CD4-positive, alpha-beta T cell treated with Interleukin-12 subunit alpha and Interleukin-12 subunit beta, for 1 hour (primary cell): ENCODE results near the gene ADGRG1.

Source experiments
- DNase-seq: peaks from one replicate; pipeline ENCODE4 v3.0.0-alpha.2; 2020

ADGRG1 gene

DNA sequence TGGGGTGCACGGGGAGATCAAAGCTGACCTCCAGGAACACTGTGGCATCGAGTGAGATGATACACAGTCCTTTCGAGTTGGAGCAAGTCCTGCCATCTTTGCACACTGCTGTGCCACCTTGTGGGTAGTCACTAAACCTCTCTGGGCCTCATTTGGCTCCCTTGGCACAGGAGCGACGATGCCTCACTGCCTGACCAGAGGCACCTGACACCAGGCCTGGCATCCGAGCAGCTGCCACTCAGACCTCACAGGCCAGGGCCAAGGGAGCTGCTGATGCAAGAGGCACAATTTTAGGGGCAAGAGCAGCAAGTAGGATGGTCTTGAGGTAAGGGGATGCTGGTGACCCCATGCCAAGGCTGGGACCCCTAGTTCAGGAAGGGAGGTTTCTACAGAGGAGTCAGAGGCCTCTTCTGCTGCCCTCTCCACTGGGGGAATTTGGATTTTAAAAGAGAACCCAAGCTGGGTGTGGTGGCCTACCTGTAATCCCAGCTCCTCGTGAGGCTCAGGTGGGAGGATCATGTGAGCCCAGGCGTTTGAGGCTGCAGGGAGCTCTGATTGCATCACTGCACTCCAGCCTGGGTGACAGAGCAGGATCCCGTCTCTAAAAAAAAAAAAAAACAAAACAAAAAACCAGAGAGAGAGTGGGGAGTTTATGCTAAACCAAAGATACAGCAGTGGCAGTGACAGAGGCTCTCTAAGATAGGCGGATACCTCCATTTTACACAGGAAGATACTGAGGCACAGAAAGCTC lies 6.7 kb upstream of the ADGRG1 start:
- DNase-seq, result peak; percentile 13

DNA sequence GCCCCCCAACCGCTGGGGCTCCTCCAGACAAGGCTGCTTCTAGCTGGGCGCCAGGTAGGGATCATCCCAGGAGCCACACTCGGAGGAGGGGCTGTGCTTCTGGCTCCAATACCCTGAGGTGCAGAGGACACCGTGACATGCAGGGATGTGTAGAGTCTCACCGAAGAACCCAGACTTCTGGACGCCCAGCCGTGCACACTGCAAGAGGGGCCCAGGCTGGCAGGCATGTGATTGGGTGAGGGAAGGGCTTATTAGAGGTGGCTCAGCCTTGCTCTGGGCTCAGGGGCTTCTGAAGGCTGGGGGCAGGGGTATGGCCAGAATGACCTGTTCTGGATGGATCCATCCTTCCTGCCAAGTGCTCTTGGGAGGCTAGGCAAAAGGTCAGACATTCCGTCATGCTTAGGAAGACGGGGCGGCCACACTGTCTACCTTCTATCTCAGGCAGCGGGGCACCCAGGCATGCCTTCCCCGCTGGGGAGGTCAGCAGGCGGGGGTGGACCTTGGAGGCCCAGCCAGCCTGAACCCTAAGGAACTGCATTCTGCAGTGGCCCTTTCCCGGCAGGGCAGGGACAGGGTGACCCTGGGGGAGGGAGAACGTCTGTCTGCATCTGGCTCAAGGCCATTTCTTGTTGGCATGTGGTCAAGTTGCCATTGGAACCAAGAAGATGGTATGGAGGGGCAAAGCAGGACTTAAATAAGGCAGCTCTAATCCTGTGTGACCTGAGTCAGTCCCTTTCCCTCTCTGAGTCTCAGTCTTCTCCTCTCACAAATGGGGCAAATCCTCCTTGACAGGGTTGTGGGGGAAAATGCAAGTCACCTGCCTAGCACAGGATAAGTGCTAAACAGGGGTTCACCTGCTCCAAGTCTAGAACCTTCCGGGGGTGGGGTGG lies 5.8 kb upstream of the ADGRG1 start:
- no peak for DNase-seq

DNA sequence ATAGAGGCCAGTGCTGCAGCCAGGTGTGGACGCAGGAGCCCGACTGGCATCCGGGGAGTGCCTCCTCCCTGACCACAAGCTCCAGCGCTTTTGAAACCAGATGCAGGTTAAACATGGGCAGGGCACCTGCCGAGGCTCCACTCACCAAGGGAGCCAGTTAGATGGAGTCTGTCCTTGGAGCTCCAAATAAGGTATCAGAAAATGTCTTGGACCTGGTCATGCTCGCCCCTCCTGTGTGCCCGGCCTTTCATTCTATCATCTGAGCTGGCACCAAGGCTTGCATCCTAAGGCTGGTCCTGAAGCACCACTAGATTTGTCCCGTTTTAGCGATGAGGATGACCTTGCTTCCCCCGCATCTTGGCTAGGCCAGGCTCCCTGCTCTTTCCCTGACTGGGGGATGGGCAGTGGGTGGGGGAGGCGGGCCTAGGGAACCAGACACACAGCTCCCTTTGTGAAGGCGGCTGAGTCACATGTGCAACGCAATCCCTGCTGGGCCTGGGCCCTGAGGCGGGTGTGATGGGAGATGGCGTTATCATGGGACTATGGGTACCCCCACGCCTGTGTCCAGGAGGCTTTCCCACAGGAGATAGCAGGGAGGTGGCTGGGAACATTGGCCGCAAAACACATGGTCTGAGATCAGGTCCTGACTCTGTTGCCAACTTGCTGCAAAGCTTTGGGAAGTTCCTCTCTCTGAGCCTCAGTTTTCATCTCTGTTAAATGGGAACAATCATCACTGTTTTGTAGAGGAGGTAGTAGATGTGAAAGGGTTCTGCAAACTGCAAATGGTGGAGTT lies 5.0 kb upstream of the ADGRG1 start:
- no peak for DNase-seq

DNA sequence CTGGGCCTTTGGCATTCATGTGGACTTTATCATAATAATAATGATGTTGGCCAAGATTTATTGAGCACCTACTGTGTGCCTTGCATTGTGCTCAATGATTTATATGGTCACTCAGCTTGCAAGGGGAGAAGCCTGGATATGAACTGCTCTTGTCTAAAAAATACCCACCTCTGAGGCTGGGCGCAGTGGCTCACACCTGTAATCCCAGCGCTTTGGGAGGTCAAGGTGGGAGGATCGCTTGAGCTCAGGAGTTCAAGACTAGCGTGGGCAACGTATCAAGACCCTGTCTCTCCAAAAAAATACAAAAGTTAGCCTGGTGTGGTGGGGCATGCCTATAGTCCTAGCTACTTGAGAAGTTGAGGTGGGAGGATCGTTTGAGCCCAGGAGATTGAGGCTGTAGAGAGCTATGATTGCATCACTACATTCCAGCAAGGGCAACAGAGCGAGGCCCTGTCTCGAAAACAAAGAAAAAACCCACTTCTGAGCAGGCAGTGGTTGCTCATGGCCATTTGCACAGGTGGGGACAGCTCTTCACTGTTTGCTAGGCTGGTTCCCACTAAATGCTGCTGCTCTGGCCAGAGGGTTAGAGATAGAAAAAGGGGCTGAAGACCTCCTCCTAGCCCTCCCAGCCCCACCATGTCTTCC lies 4.3 kb upstream of the ADGRG1 start:
- DNase-seq, result no peak

DNA sequence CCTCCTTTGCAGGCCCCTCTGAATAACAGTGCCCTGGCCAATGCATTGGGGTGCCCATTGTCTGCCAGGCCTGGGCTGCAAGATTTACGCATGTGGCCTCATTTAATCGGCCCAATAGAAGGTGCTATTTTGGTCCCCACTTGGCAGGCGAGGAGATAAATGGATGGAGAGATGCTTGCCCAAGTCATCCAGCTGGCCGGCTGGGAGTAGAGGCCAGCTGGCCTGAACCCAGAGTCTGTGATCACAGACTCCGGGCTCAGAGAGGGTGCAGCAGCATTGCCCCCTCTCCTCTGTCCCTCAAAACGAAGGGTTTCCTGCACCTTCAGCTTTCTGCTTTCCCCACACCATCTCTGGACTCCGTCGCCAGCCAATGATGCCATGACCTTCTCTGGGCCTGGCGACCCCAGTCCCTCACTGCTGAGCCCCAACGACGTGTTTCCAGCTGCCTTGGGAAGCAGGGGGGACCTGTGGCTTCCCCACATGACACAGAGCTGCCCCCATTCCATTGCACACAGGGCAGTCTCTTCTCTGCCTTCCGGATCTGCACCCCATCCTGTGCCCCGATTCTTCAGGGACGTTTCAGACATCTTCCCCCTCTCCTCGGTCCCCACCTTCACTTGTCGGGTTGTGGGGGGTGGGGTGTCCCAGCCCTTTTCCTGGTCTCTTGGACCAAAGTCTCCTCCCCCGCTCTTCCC lies 3.5 kb upstream of the ADGRG1 start:
- DNase-seq, result no peak

DNA sequence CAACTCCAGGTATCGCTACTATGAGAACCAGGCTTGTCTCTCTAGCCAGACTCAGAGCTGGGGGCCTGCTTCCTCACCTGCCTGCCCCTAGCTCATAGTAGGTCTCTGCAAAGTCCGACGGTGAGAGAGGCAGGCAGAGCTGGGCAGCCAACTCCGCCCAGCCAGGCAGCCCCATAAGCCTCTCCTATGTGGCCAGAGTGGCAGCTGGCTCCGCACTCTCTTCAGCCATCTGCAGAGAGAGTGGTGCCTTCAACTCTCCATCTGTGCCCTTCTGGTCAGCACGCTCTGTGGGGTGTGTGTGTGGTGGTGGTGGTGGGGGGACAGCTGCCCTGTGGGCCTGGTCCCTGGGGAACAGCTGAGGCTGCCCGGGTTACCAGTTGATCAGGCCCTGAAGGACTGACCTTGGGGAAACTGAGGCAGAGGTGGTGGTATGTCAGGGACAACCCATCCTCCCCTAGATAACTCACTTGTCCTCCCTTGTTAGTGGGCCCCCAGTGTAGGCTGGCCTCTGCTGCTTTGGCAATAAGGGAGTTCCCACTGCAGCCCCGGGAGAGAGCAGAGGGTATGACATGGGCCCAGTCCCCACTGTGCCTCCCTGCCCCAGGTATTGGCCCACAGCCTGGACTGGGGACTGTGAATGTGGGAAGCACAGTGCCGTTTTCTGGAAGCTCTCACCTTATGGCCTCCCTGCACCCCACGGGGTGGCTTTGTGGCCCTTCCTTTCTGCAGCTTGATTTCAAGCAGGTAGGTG lies 1.8 kb upstream of the ADGRG1 start:
- DNase-seq, result no peak

DNA sequence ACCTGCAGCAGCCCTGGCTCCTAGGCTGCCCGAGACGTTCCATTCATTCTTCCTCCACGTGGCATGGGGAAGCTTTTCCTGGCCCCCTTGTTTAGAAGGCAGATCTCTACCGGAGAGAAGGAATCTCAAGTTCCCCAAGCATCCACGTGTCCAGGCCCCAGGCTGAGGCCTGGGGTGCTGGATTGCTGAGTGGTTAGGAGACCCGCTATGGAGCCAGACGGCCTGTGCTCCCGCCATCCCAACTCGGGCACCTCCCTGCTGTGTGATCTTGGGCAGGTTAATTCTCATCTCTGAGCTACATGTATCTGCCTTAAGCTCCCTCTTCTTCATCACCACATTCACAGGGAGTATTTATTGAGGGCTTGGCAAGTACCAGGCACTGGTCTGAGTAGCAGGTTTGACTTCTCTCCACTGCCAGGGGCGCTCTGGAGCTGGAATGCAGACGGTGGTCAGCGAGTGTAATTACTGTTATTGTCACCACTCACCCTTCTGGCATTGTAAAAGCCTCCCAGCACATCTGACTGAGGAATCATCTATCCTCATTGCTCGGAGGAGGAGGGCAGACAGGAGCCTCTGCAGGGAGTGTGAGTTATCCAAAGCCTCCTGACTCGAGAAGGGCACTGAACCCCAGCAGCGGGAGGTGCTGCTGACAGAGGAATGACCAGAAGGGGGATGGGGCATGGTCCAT lies 1.1 kb upstream of the ADGRG1 start:
- no peak for DNase-seq

DNA sequence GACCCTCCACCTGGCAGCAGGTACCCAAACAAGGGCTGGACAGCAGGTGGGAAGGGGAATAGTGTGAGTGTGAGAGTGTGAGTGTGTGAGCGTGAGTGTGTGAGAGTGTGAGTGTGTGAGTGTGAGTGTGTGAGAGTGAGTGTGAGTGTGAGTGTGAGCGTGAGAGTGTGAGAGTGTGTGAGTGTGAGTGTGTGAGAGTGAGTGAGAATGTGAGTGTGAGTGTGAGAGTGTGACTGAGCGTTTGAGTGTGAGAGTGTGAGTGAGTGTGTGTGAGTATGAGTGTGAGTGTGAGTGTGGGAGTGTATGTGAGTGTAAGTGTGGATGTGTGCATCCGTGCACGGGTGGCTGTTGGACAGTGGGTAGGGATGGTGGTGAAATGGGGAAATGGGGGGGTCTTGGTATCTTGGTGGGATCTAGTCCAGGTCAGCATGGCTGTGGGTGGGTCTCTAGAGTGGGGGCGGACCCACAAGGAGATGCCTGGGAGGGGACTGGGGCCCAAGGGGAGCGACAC lies 408 bp downstream of the ADGRG1 start:
- DNase-seq, result no peak

DNA sequence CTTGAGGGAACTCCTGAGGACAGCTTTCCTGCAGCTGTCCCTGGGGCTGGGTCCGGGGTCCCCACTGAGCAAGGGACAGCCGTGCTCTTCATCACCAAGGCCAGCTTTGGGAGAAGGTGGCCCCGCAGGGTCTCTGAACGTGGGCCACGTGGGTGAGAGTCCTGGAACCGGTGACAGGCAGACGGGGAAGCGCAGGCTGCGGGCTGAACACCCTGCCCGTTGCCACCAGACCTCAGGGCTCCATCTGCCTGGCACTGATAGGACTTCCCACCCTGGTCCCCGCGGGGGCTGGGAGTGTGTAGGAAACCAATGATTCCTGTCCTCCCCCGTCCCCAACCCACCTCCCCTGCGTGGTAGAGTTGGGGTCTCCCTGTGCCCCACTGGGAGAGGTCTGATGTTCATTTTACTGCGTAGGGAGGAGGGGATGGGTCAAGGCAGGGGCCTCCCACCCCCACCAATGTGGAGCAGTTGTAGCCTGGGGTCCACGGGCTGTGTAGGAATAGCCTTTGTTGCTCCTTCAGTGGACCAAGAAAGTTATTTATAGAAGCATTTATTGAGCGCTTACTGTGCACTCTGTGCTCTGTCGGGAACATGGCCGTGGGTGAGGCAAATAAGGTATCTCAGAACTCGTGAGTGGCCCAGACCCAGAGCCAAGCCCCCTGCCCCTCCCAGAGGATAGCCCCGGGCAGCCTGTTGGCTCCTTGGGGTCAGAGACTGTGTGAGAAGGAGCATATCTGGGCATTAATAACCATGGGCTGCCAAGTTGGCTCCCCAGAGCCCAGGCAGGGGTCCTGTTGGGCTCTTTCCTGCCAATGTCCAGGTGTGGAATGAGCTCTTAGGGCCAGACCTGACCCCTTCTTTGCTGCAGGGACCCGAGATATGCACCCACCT lies 1.3 kb downstream of the ADGRG1 start:
- DNase-seq, result no peak

DNA sequence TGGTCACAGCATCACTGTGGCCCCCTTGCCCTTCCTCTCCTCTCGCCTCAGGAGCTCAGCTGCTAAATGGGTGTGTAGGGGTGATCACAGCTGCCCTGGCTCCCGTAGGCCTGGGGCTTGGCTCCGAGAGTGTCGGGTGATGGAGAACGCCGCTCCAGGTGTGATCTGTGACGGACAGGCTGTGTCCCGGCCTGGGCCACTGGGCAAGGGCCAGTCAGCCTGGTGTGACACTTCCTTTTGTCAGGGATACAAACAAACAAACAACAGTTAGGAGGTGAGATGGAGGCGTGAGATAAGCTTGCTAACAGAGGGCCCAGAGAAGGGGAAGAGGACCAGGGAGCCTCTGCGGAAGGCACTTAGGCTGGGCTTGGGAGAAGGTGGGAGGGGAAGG lies 2.0 kb downstream of the ADGRG1 start:
- no peak for DNase-seq

DNA sequence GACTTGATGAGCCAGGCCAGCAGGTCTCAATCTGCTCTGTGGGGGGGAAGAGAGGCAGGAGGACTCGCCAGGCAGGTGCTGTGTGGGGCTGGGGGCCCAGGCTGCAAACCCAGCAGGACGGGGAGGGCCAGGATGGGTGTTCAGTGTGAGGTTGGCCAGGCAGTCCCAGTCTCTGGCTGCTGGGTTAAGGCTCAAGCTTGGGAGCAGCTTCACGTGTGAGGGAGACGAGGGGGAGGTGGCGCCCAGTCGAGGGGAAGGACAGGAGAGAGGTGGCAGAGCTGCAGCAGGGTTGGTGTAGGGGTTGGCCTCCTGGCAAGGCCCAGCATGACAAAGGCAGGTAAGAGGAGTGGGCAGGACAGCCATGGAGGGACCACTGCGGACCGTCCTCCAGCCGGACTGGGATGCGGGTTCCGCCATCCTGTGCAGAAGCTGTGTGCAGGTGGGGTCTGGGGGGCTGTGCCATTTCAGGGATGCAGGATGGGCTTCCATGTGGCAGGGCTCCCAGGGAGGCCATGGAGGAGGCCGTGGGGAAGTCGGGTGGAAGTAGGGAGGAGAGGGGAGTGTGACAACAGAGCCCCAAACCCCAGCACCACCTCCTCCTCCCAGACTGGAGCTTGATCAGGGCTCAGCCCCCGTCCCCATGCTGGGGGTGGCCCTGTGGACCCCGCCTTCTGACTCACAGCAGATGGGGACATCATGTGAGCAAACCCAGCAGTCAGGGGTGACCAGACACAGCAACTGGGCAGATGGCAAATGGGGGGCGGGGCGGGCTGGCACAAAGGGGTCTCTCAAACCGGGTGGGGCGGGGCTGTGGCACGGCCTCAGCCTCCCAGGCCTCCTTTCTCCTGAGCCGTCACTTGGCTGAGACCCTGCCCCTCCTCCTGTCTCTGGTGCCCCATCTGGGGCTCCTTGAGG lies 2.8 kb downstream of the ADGRG1 start:
- no peak for DNase-seq

DNA sequence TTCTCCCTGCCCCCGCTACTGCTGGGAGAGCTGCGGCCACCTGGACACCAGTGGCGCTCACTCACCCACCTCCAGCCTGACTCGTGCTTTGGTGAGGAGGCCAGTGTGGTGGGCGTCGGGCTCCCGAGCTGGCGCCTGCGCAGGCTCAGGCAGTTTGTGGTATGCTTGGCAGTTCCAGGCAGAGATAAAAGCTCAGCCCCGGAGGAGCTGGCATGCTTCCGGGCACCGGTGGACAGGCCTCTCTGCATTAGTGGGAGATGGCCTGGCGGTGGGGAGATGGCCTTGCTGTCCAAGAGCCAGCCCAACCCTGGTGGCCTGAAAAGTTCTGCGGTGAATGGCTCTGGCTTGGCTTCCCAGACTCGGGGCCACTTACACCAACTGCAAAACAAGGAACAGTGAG lies 4.1 kb downstream of the ADGRG1 start:
- no peak for DNase-seq

DNA sequence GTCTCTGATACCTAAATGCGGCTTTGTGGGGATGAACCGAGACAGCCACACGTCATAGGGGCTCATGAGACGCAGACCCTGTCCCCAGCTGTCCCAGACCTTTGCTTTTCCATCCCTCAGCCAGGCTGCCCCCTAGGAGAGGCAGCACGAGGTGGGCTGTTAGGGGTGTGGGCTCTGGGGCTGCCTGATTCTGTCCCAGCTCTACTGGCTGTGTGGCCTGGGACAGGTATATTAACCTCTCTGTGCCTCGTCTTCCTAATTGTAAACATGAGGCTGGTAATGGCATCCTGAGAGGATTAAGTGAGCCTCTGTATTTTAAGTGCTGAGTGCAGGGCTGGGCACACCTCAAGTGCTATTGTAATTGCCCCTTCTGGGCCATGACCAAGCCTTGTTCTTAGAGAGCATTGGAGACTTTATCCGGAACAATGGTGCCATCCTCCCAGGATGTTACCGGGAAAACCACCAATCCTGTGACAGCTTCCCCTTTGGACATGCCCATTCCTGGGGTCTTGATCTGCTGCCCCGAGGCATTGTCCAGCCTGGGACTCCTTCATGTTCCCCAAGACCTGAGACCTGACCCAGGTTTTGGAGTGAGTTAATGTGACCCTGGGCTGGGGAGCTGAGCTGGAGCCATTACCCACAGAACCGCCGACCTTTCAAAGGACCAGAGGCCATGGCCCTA lies 5.1 kb downstream of the ADGRG1 start:
- DNase-seq, result no peak

DNA sequence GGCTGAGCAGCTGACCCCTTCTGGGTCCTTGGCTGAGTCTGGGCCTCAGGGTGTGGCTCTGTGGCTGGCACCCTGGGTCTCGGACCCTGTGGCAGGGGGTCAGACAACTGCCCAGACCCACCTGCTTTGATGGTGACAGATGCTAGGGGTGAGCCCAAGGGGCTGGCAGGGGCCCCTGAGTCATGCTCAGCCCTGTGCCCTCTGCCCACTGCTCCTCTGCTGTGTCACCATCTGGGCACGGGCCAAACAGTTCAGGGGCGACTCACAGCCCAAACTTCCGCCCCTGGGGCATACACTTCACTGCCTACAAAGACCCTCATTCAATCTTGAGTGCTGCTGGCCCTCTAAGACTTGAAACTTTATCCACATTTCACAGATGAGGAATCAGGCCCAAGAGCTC lies 5.7 kb downstream of the ADGRG1 start:
- no peak for DNase-seq

DNA sequence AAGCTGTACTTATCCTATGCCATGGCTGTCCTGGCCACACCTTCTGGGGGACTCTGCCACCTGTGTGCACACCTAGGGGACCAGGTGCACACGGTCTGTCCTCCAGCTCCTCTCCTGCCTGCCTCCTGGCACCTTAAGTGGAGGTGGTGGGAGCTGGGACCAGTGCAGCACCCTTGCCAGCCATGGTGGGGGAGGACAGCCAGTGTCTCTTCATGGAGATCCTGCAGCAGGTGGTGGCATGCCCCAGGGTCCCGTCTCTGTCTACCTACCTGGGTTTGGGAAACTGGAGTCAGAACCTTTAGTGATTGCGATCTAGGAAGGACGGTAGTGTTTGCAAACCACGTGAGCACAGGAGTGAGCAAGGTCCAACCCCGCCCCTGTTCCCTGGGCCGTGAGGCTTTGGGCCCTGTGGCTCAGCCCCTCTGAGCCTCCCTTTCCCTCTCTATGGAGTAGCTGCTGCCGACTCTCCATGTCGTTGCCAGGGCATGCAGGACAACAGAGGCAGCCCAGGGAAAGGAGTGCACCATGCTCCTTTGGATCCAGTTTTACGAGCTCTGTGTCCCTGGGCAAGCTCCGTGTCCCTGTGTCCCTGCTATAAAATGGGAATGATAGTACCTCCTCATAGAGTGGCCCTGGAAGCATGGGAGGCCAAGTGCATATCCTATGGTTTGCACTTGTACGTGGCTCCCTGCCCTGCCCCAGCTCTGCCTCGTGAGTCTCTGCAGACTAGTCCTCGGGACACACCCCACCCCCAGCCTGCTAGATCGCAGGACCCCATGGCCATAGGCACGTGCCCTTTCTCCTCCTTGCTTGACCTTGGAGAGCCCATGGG lies 7.1 kb downstream of the ADGRG1 start:
- no peak for DNase-seq

DNA sequence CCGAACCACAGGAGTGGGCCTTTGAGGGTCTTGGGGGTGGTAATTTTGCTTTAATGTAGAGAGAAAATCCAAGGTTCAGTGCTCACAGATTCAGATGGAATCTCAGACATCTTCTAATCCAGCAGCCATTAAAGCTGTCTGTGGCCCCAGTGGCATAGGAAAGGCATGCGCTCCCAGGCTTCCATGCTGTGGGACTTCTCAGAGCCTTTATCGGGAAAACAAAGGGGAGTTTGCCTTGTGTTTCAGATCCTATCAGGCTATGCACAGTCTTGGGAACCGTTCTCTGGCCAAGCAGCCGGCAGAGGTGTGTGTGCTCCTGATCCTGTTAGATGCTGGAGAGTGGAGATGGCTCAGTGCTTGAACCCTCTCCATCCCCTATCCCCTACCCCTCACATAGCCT lies 7.8 kb downstream of the ADGRG1 start:
- no peak for DNase-seq

DNA sequence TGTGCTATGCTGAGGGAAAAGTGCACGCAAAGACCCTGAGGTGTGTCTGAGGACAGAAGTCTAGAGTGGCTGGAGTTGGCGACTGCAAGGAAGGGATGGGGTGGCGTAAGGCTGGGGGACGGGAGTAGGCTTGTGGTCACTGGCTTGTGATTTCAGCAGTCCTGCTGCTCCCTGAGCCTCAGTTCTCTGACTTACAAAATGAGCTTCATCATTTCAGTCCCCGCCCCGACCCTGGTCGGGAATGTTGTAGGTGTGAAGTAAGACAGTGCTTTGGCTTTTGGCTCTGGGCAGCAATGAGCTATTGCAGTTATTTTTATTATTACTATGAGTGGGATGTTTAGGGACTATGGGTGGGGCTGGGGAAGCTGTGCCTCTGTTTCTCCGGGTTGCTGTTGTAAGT lies 8.6 kb downstream of the ADGRG1 start:
- no peak for DNase-seq
